Trophoblast cell (in vitro differentiated cells and primary cell): ENCODE data around the gene COL5A1.

ENCODE experiments used
- DNase-seq, 2 donors: peaks; one replicate each; pipeline ENCODE4 v3.0.0-alpha.2; 2016
- H2AFZ ChIP-seq: 2 replicates; pipeline ENCODE4 v1.6.1; 2013; ENCODE audit warnings: low read length, moderate library complexity, mild to moderate bottlenecking; ENCODE audit not compliant: insufficient read depth, poor library complexity
- H2AK5ac ChIP-seq: 2 replicates; pipeline ENCODE4 v1.6.1; 2013; ENCODE audit warnings: mild to moderate bottlenecking, low read length
- H2BK120ac ChIP-seq: 2 replicates; pipeline ENCODE4 v1.6.1; 2013; ENCODE audit warnings: low read length, mild to moderate bottlenecking, moderate library complexity; ENCODE audit not compliant: insufficient read depth, poor library complexity
- H2BK12ac ChIP-seq: 2 replicates; pipeline ENCODE4 v1.6.1; 2013; ENCODE audit warnings: mild to moderate bottlenecking, low read length, moderate library complexity
- H2BK5ac ChIP-seq: 2 replicates; pipeline ENCODE4 v1.6.1; 2013; ENCODE audit warnings: low read length, low read depth, moderate library complexity, mild to moderate bottlenecking; ENCODE audit not compliant: poor library complexity
- H3K14ac ChIP-seq: 2 replicates; pipeline ENCODE4 v1.6.1; 2013; ENCODE audit warnings: mild to moderate bottlenecking, low read length
- H3K18ac ChIP-seq: 2 replicates; pipeline ENCODE4 v1.6.1; 2013; ENCODE audit warnings: mild to moderate bottlenecking, low read length
- H3K23ac ChIP-seq: 2 replicates; pipeline ENCODE4 v1.6.1; 2013; ENCODE audit warnings: low read length
- H3K27ac ChIP-seq: 2 replicates; pipeline ENCODE4 v1.5.1; 2013; ENCODE audit warnings: low read depth, mild to moderate bottlenecking, inconsistent platforms, low read length, moderate library complexity
- H3K27me3 ChIP-seq: 2 replicates; pipeline ENCODE4 v1.6.1; 2013; ENCODE audit warnings: inconsistent platforms, mild to moderate bottlenecking, low read length, moderate library complexity; ENCODE audit not compliant: insufficient read depth
- H3K36me3 ChIP-seq, 2 experiments: 1 replicate in 1 of 2; 2 replicates in 1 of 2; pipeline ENCODE4 v1.6.1; 2013; ENCODE audit warnings: low read length in 2 of 2, mild to moderate bottlenecking in 2 of 2, moderate library complexity in 1 of 2; ENCODE audit not compliant: insufficient read depth in 2 of 2, control insufficient read depth in 1 of 2
- H3K4ac ChIP-seq: 2 replicates; pipeline ENCODE4 v1.6.1; 2013; ENCODE audit warnings: low read depth, mild to moderate bottlenecking, low read length, moderate library complexity
- H3K4me1 ChIP-seq, 2 experiments: 1 replicate in 1 of 2; 2 replicates in 1 of 2; pipeline ENCODE4 v1.6.1; 2013; ENCODE audit warnings: low read length in 2 of 2, mild to moderate bottlenecking in 2 of 2, moderate library complexity in 1 of 2; ENCODE audit not compliant: insufficient read depth in 2 of 2, control insufficient read depth in 1 of 2
- H3K4me2 ChIP-seq: 2 replicates; pipeline ENCODE4 v1.6.1; 2013; ENCODE audit warnings: inconsistent platforms, mild to moderate bottlenecking, low read length, moderate library complexity
- H3K4me3 ChIP-seq: 2 replicates; pipeline ENCODE4 v1.5.1; 2013; ENCODE audit warnings: mild to moderate bottlenecking, low read depth, low read length, inconsistent platforms
- H3K79me1 ChIP-seq: one replicate; pipeline ENCODE4 v1.6.1; 2013; ENCODE audit warnings: low read length
- H3K79me2 ChIP-seq: 2 replicates; pipeline ENCODE4 v1.6.1; 2013; ENCODE audit warnings: low read length, mild to moderate bottlenecking; ENCODE audit not compliant: control insufficient read depth, insufficient read depth, poor library complexity
- H3K9ac ChIP-seq: 2 replicates; pipeline ENCODE4 v1.6.1; 2013; ENCODE audit warnings: mild to moderate bottlenecking, low read length
- H3K9me3 ChIP-seq: 2 replicates; pipeline ENCODE4 v1.6.1; 2013; ENCODE audit warnings: low read depth, mild to moderate bottlenecking, control low read depth, inconsistent platforms, low read length; ENCODE audit not compliant: insufficient read depth
- H4K12ac ChIP-seq: 2 replicates; pipeline ENCODE4 v1.6.1; 2013; ENCODE audit warnings: low read depth, mild to moderate bottlenecking, low read length, moderate library complexity
- H4K8ac ChIP-seq: 2 replicates; pipeline ENCODE4 v1.6.1; 2013; ENCODE audit warnings: low read depth, mild to moderate bottlenecking, low read length, moderate library complexity
- H4K91ac ChIP-seq: one replicate; pipeline ENCODE4 v1.6.1; 2013; ENCODE audit warnings: low read depth, mild to moderate bottlenecking, low read length, moderate library complexity
- WGBS: extraction: QIAGEN DNeasy Blood & Tissue Kit; methylation state at CpG from one replicate; pipeline ENCODE4 v1.1.7; 2013; ENCODE audit warnings: missing lambda C conversion rate; ENCODE audit not compliant: insufficient read length, insufficient coverage; ENCODE audit errors: extremely low coverage; 5-methylcytosine and 5-hydroxymethylcytosine counted together

COL5A1 gene

GRCh38 chr9:134694714-134695113 lies 53.1 kb downstream of the COL5A1 start:
- H3K9ac ChIP-seq = no peak overlapping the region
- H3K14ac ChIP-seq = no peak overlapping the region
- H3K18ac ChIP-seq = no peak overlapping the region
- peaks cover 8 to 14% of the 10 kb centered on the region in 2 experiments for H3K4me1 ChIP-seq
- peaks cover 3% of the 10 kb centered on the region for H3K79me1 ChIP-seq
- no peak overlapping the region for H2AFZ ChIP-seq
- no peak overlapping the region for H4K8ac ChIP-seq
- no peaks in the 10 kb centered on the region for H3K79me2 ChIP-seq
- no CpG with 5 or more reads among the region's 12 CpGs for WGBS
- peaks cover 70 to 74% of the 10 kb centered on the region in 2 experiments for H3K36me3 ChIP-seq
- no peak overlapping the region for H2BK120ac ChIP-seq
- no peak overlapping the region for H4K12ac ChIP-seq
- H3K27me3 ChIP-seq = no peaks in the 10 kb centered on the region
- H2AK5ac ChIP-seq = no peak overlapping the region
- no peak overlapping the region for H3K4me3 ChIP-seq
- no peak overlapping the region for H3K4me2 ChIP-seq
- no peak for DNase-seq
- H2BK5ac ChIP-seq = no peak overlapping the region
- no peaks in the 10 kb centered on the region for H3K9me3 ChIP-seq
- H4K91ac ChIP-seq = no peak overlapping the region
- H3K4ac ChIP-seq = no peak overlapping the region
- H3K27ac ChIP-seq = no peak overlapping the region
- no peak overlapping the region for H3K23ac ChIP-seq
- no peak overlapping the region for H2BK12ac ChIP-seq

GRCh38 chr9:134695144-134695543 lies 53.5 kb downstream of the COL5A1 start:
- no CpG with 5 or more reads among the region's 12 CpGs for WGBS
- H3K4me1 ChIP-seq = peaks cover 8 to 10% of the 10 kb centered on the region in 2 experiments

GRCh38 chr9:134696433-134696832 lies 54.8 kb downstream of the COL5A1 start:
- Histone ChIP-seq H3K79me2 (no peaks in the 10 kb centered on the region), H3K14ac (no peak overlapping the region), H3K4me1 (peaks cover 0 to 7% of the 10 kb centered on the region in 2 experiments)

More at GRCh38 chr9:134695144-134695543, 53.5 kb downstream of the COL5A1 start:
- Histone ChIP-seq H4K8ac (no peak overlapping the region), H2BK12ac (no peak overlapping the region), H2BK5ac (no peak overlapping the region), H3K18ac (no peak overlapping the region), H3K36me3 (peaks cover 70 to 75% of the 10 kb centered on the region in 2 experiments), H3K4me2 (no peak overlapping the region), H2AK5ac (no peak overlapping the region), H3K23ac (no peak overlapping the region), H3K4me3 (no peak overlapping the region), H3K9ac (no peak overlapping the region), H3K4ac (no peak overlapping the region), H4K91ac (no peak overlapping the region), H3K79me2 (no peaks in the 10 kb centered on the region), H3K9me3 (no peaks in the 10 kb centered on the region), H2BK120ac (no peak overlapping the region), H3K14ac (no peak overlapping the region), H3K27ac (no peak overlapping the region), H2AFZ (no peak overlapping the region), H4K12ac (no peak overlapping the region), H3K79me1 (no peaks in the 10 kb centered on the region), H3K27me3 (no peaks in the 10 kb centered on the region)
- DNase-seq = no peak

GRCh38 chr9:134698111-134698510 lies 56.5 kb downstream of the COL5A1 start:
- Histone ChIP-seq H3K4me3 (no peak overlapping the region), H2AFZ (no peak overlapping the region), H2AK5ac (no peak overlapping the region), H3K4me1 (peaks cover 0 to 7% of the 10 kb centered on the region in 2 experiments), H2BK12ac (no peak overlapping the region), H2BK5ac (no peak overlapping the region), H3K36me3 (peaks cover 74 to 77% of the 10 kb centered on the region in 2 experiments), H4K8ac (no peak overlapping the region), H4K12ac (no peak overlapping the region), H3K9ac (no peak overlapping the region), H3K79me1 (no peaks in the 10 kb centered on the region), H4K91ac (no peak overlapping the region), H3K23ac (no peak overlapping the region), H3K14ac (no peak overlapping the region), H3K79me2 (no peaks in the 10 kb centered on the region), H3K27me3 (no peaks in the 10 kb centered on the region), H3K4ac (no peak overlapping the region), H3K4me2 (no peak overlapping the region), H3K18ac (peak overlapping the region; percentile 14), H2BK120ac (no peak overlapping the region), H3K27ac (no peak overlapping the region), H3K9me3 (peaks cover 3% of the 10 kb centered on the region)
- no CpG with 5 or more reads among the region's 5 CpGs for WGBS
- no peak for DNase-seq

More at GRCh38 chr9:134696433-134696832, 54.8 kb downstream of the COL5A1 start:
- H3K27me3 ChIP-seq = no peaks in the 10 kb centered on the region
- H2BK12ac ChIP-seq = no peak overlapping the region
- no peak overlapping the region for H3K18ac ChIP-seq
- H3K27ac ChIP-seq = no peak overlapping the region
- peaks cover 70 to 75% of the 10 kb centered on the region in 2 experiments for H3K36me3 ChIP-seq
- no CpG with 5 or more reads among the region's 8 CpGs for WGBS
- peaks cover 3% of the 10 kb centered on the region for H3K9me3 ChIP-seq
- H2BK5ac ChIP-seq = no peak overlapping the region
- no peak overlapping the region for H4K91ac ChIP-seq
- H3K23ac ChIP-seq = no peak overlapping the region
- no peak overlapping the region for H2AK5ac ChIP-seq
- no peak for DNase-seq
- H2BK120ac ChIP-seq = no peak overlapping the region
- H4K8ac ChIP-seq = no peak overlapping the region
- no peak overlapping the region for H3K4me2 ChIP-seq
- no peak overlapping the region for H2AFZ ChIP-seq
- no peak overlapping the region for H3K4ac ChIP-seq
- no peak overlapping the region for H4K12ac ChIP-seq
- H3K4me3 ChIP-seq = no peak overlapping the region
- no peak overlapping the region for H3K9ac ChIP-seq
- H3K79me1 ChIP-seq = no peaks in the 10 kb centered on the region
